ENCODE results near the gene MIEF1.

MIEF1 gene

GRCh38 chr22:39529487-39529851, 27.4 kb downstream of the MIEF1 start:
- peaks cover 20% of the 10 kb centered on the region for H3K36me3 Mint-ChIP-seq
- no peaks in the 10 kb centered on the region for H3K9me3 Mint-ChIP-seq

GRCh38 chr22:39530116-39530515, 28.0 kb downstream of the MIEF1 start:
- no peaks in the 10 kb centered on the region for H3K27me3 Mint-ChIP-seq
- ATAC-seq (ENCODE audit: low read depth), result no peak
- H3K36me3 Mint-ChIP-seq, result peaks cover 17% of the 10 kb centered on the region

More at GRCh38 chr22:39529487-39529851, 27.4 kb downstream of the MIEF1 start:
- no peaks in the 10 kb centered on the region for H3K27me3 Mint-ChIP-seq
- H3K4me1 Mint-ChIP-seq, result peaks cover 60% of the 10 kb centered on the region
- DNase-seq (ENCODE audit: low spot score in 2 of 2) (no peak), ATAC-seq (ENCODE audit: low read depth) (no peak)
- peak overlapping the region; percentile 78 for H3K4me3 Mint-ChIP-seq
- peak overlapping the region; percentile 88 for H3K27ac Mint-ChIP-seq

GRCh38 chr22:39530692-39531331, 28.7 kb downstream of the MIEF1 start:
- Mint-ChIP-seq H3K9me3 (no peaks in the 10 kb centered on the region), H3K4me1 (peaks cover 48% of the 10 kb centered on the region), H3K4me3 (peak overlapping the region; percentile 43), H3K27me3 (no peaks in the 10 kb centered on the region), H3K27ac (peak overlapping the region; percentile 88), H3K36me3 (peaks cover 14% of the 10 kb centered on the region)
- no peak for DNase-seq (ENCODE audit: low spot score in 2 of 2)
- no peak for ATAC-seq (ENCODE audit: low read depth)

More at GRCh38 chr22:39530116-39530515, 28.0 kb downstream of the MIEF1 start:
- Mint-ChIP-seq H3K27ac (peak overlapping the region; percentile 88), H3K9me3 (no peaks in the 10 kb centered on the region), H3K4me1 (peaks cover 54% of the 10 kb centered on the region), H3K4me3 (peak overlapping the region; percentile 52)
- DNase-seq (ENCODE audit: low spot score in 2 of 2), result no peak

- ATAC-seq (ENCODE audit: low read depth) (peak; percentile 75), DNase-seq (ENCODE audit: low spot score in 2 of 2) (peak; percentile 89 to 98)
- Mint-ChIP-seq H3K4me3 (peak within 1 kb of the TSS; percentile 94), H3K27ac (peak within 1 kb of the TSS; percentile 97), H3K9me3 (no peaks in the 10 kb centered on the region), H3K27me3 (no peaks in the 10 kb centered on the region), H3K4me1 (peaks cover 37% of the 10 kb centered on the region), H3K36me3 (peaks cover 12% of the 10 kb centered on the region)
Observed at GRCh38 chr22:39532215-39533073, 30.4 kb downstream of the MIEF1 start, which contains the start of gene RPS19BP1. Gene RPS19BP1 (minus strand): TSS chr22:39532748. CDS start chr22:39532738, 10 bp downstream.

- H3K27ac Mint-ChIP-seq, result no peak overlapping the region
- ATAC-seq (ENCODE audit: low read depth), result no peak
Observed at GRCh38 chr22:39534092-39534506, 32.0 kb downstream of the MIEF1 start.

GRCh38 chr22:39534591-39535356, 32.7 kb downstream of the MIEF1 start:
- H3K27ac Mint-ChIP-seq, result no peak overlapping the region
- no peaks in the 10 kb centered on the region for H3K27me3 Mint-ChIP-seq
- H3K4me3 Mint-ChIP-seq, result peak overlapping the region; percentile 14
- peaks cover 11% of the 10 kb centered on the region for H3K36me3 Mint-ChIP-seq
- no peaks in the 10 kb centered on the region for H3K9me3 Mint-ChIP-seq
- ATAC-seq (ENCODE audit: low read depth) (peak; percentile 23), DNase-seq (ENCODE audit: low spot score in 2 of 2) (peak; percentile 80 to 93)
- H3K4me1 Mint-ChIP-seq, result peaks cover 20% of the 10 kb centered on the region

More at GRCh38 chr22:39534092-39534506, 32.0 kb downstream of the MIEF1 start:
- Mint-ChIP-seq H3K36me3 (peaks cover 12% of the 10 kb centered on the region), H3K4me3 (no peak overlapping the region), H3K27me3 (no peaks in the 10 kb centered on the region), H3K4me1 (peaks cover 25% of the 10 kb centered on the region), H3K9me3 (no peaks in the 10 kb centered on the region)
- no peak for DNase-seq (ENCODE audit: low spot score in 2 of 2)

GRCh38 chr22:39535357-39535725, 33.3 kb downstream of the MIEF1 start:
- no peaks in the 10 kb centered on the region for H3K9me3 Mint-ChIP-seq
- H3K36me3 Mint-ChIP-seq, result peaks cover 7% of the 10 kb centered on the region
- no peak for ATAC-seq (ENCODE audit: low read depth)

GRCh38 chr22:39535831-39536449, 33.9 kb downstream of the MIEF1 start:
- Mint-ChIP-seq H3K4me1 (peaks cover 10% of the 10 kb centered on the region), H3K27ac (no peak overlapping the region), H3K27me3 (no peaks in the 10 kb centered on the region), H3K9me3 (no peaks in the 10 kb centered on the region), H3K4me3 (no peak overlapping the region), H3K36me3 (peaks cover 7% of the 10 kb centered on the region)
- no peak for DNase-seq (ENCODE audit: low spot score in 2 of 2)
- ATAC-seq (ENCODE audit: low read depth), result no peak

More at GRCh38 chr22:39535357-39535725, 33.3 kb downstream of the MIEF1 start:
- Mint-ChIP-seq H3K4me1 (peaks cover 15% of the 10 kb centered on the region), H3K4me3 (no peak overlapping the region), H3K27me3 (no peaks in the 10 kb centered on the region), H3K27ac (no peak overlapping the region)
- DNase-seq (ENCODE audit: low spot score in 2 of 2), result no peak

GRCh38 chr22:39536711-39537110, 34.6 kb downstream of the MIEF1 start:
- ATAC-seq (ENCODE audit: low read depth) (no peak), DNase-seq (ENCODE audit: low spot score in 2 of 2) (no peak)
- H3K36me3 Mint-ChIP-seq, result peaks cover 4% of the 10 kb centered on the region
- H3K27ac Mint-ChIP-seq, result no peak overlapping the region
- peaks cover 4% of the 10 kb centered on the region for H3K4me1 Mint-ChIP-seq
- no peak overlapping the region for H3K4me3 Mint-ChIP-seq
- H3K9me3 Mint-ChIP-seq, result no peaks in the 10 kb centered on the region
- H3K27me3 Mint-ChIP-seq, result no peaks in the 10 kb centered on the region

- H3K4me1 Mint-ChIP-seq, result no peaks in the 10 kb centered on the region
- no peaks in the 10 kb centered on the region for H3K36me3 Mint-ChIP-seq
- ATAC-seq (ENCODE audit: low read depth), result no peak
- no peak for DNase-seq (ENCODE audit: low spot score in 2 of 2)
- H3K27ac Mint-ChIP-seq, result no peak overlapping the region
- H3K9me3 Mint-ChIP-seq, result no peaks in the 10 kb centered on the region
- H3K27me3 Mint-ChIP-seq, result peaks cover 3% of the 10 kb centered on the region
- H3K4me3 Mint-ChIP-seq, result no peak overlapping the region
Observed at GRCh38 chr22:39537975-39538374, 35.9 kb downstream of the MIEF1 start.

GRCh38 chr22:39543095-39543494, 41.0 kb downstream of the MIEF1 start:
- ATAC-seq (ENCODE audit: low read depth) (peak; percentile 74), DNase-seq (ENCODE audit: low spot score in 2 of 2) (no peak)
- H3K4me1 Mint-ChIP-seq, result peaks cover 6% of the 10 kb centered on the region
- no peaks in the 10 kb centered on the region for H3K36me3 Mint-ChIP-seq
- H3K9me3 Mint-ChIP-seq, result no peaks in the 10 kb centered on the region
- H3K4me3 Mint-ChIP-seq, result no peak overlapping the region
- peaks cover 25% of the 10 kb centered on the region for H3K27me3 Mint-ChIP-seq
- no peak overlapping the region for H3K27ac Mint-ChIP-seq

GRCh38 chr22:39545386-39546365, 43.6 kb downstream of the MIEF1 start:
- Mint-ChIP-seq H3K4me1 (peaks cover 6% of the 10 kb centered on the region), H3K27me3 (peaks cover 27% of the 10 kb centered on the region), H3K9me3 (no peaks in the 10 kb centered on the region), H3K36me3 (no peaks in the 10 kb centered on the region), H3K4me3 (no peak overlapping the region), H3K27ac (no peak overlapping the region)
- no peak for DNase-seq (ENCODE audit: low spot score in 2 of 2)
- no peak for ATAC-seq (ENCODE audit: low read depth)
